Activated CD4-positive, alpha-beta T cell treated with anti-CD3 and anti-CD28 coated beads for 36 hours (primary cell): ENCODE data around the gene GPR107. TPM values are rescaled to one million over a fixed set of nuclear protein-coding genes. Genes with fewer than 3 reads are reported as not detected.

Experiments
- ATAC-seq: fragments of 200-7000 bp; cut with Tn5 transposase; one replicate; pipeline ENCODE4 v1.10.0; 2021; ENCODE audit warnings: mild to moderate bottlenecking, moderate library complexity
- CTCF ChIA-PET: fragments of 350-600 bp; sonication (Branson Sonifier 250); formaldehyde crosslinking; loops from one replicate; lab custom pipeline; 2021; ENCODE audit warnings: antibody characterized with exemption; lab: Charles Lee
- POLR2A ChIA-PET: fragments of 350-600 bp; sonication (Branson Sonifier 250); formaldehyde crosslinking; loops from one replicate; lab custom pipeline; 2021; ENCODE audit warnings: antibody characterized with exemption, inconsistent platforms; lab: Charles Lee
- DNase-seq: peaks from one replicate; pipeline ENCODE4 v3.0.0-alpha.2; 2020
- H3K27ac Mint-ChIP-seq: one replicate; pipeline ENCODE4 v1.8.0; 2021; ENCODE audit warnings: mixed read lengths
- H3K27me3 Mint-ChIP-seq: one replicate; pipeline ENCODE4 v1.8.0; 2021; ENCODE audit warnings: mixed read lengths
- H3K36me3 Mint-ChIP-seq: one replicate; pipeline ENCODE4 v1.8.0; 2021; ENCODE audit warnings: low read depth, mixed read lengths
- H3K4me1 Mint-ChIP-seq: one replicate; pipeline ENCODE4 v1.8.0; 2021; ENCODE audit warnings: mixed read lengths
- H3K4me3 Mint-ChIP-seq: one replicate; pipeline ENCODE4 v1.8.0; 2021; ENCODE audit warnings: mild to moderate bottlenecking, moderate library complexity, mixed read lengths
- H3K9me3 Mint-ChIP-seq: one replicate; pipeline ENCODE4 v1.8.0; 2021; ENCODE audit warnings: low read depth, mixed read lengths
- intact Hi-C, 2 experiments: fragments of 100-400 bp; cut with DNase I in 1 of 2; cut with micrococcal nuclease in 1 of 2; formaldehyde crosslinking; loops; one replicate each; pipeline versions ENCODE4 v1.14.2 to v1.15.1; 2022 to 2024; cut with DNase I, micrococcal nuclease
- total RNA-seq, 2 experiments: library from RNA; stranded (reverse); gene quantifications; one replicate each; pipeline ENCODE4 v1.2.3, GENCODE V29; 2021

GPR107 gene
- total RNA-seq, 2 experiments from 2014 or later, result 17.7 to 19.7 TPM

- Mint-ChIP-seq H3K4me1 (peaks cover 31% of the 10 kb centered on the region), H3K9me3 (no peaks in the 10 kb centered on the region), H3K27ac (peak overlapping the region; percentile 56), H3K27me3 (no peaks in the 10 kb centered on the region), H3K4me3 (no peak overlapping the region), H3K36me3 (peaks cover 18% of the 10 kb centered on the region)
- ChIA-PET CTCF (interaction anchor here (0.6 kb wide), 2 partner anchors 15 to 335 kb away, joined by 3 to 6 read pairs; no protein-coding TSS in a partner anchor), POLR2A (no interaction called here)
- DNase-seq (peak; percentile 20), ATAC-seq (peak; percentile 67)
- intact Hi-C loops, result no loop called here
These were observed 19.0 kb downstream of the GPR107 start for GRCh38 chr9:130072515-130073235.

- intact Hi-C loops, result no loop called here
- ATAC-seq, result no peak
- Mint-ChIP-seq H3K4me3 (no peak overlapping the region), H3K36me3 (peaks cover 22% of the 10 kb centered on the region), H3K4me1 (peaks cover 29% of the 10 kb centered on the region), H3K9me3 (no peaks in the 10 kb centered on the region), H3K27ac (no peak overlapping the region), H3K27me3 (no peaks in the 10 kb centered on the region)
- CTCF ChIA-PET, result no interaction called here
- POLR2A ChIA-PET, result interaction anchor here (0.5 kb wide), 1 partner anchor 52 kb away, joined by 3 read pairs; no protein-coding TSS in a partner anchor
- no peak for DNase-seq
These were observed 19.7 kb downstream of the GPR107 start for GRCh38 chr9:130073373-130073772.

- H3K9me3 Mint-ChIP-seq, result no peaks in the 10 kb centered on the region
- ChIA-PET POLR2A (no interaction called here), CTCF (interaction anchor here (0.6 kb wide), 1 partner anchor 13 kb away, joined by 3 read pairs; no protein-coding TSS in a partner anchor)
- H3K27ac Mint-ChIP-seq, result no peak overlapping the region
- no peak for DNase-seq
- peaks cover 40% of the 10 kb centered on the region for H3K36me3 Mint-ChIP-seq
- intact Hi-C loops, result no loop called here
- no peak for ATAC-seq
- no peak overlapping the region for H3K4me3 Mint-ChIP-seq
- peaks cover 6% of the 10 kb centered on the region for H3K4me1 Mint-ChIP-seq
- no peaks in the 10 kb centered on the region for H3K27me3 Mint-ChIP-seq
These were observed 24.8 kb downstream of the GPR107 start for GRCh38 chr9:130078547-130078946.

- Mint-ChIP-seq H3K36me3 (peaks cover 25% of the 10 kb centered on the region), H3K4me1 (no peaks in the 10 kb centered on the region), H3K9me3 (no peaks in the 10 kb centered on the region), H3K4me3 (no peak overlapping the region), H3K27ac (no peak overlapping the region), H3K27me3 (no peaks in the 10 kb centered on the region)
- intact Hi-C loops, result no loop called here
- ChIA-PET POLR2A (no interaction called here), CTCF (interaction anchor here (0.7 kb wide), 1 partner anchor 233 kb away, joined by 4 read pairs; no protein-coding TSS in a partner anchor)
- DNase-seq, result no peak
- no peak for ATAC-seq
These were observed 30.6 kb downstream of the GPR107 start for GRCh38 chr9:130084337-130084736.

- ATAC-seq, result no peak
- Mint-ChIP-seq H3K4me3 (no peak overlapping the region), H3K36me3 (peaks cover 32% of the 10 kb centered on the region), H3K9me3 (no peaks in the 10 kb centered on the region), H3K4me1 (no peaks in the 10 kb centered on the region), H3K27me3 (no peaks in the 10 kb centered on the region), H3K27ac (no peak overlapping the region)
- ChIA-PET POLR2A (interaction anchor here (0.6 kb wide), 1 partner anchor 34 kb away, joined by 3 read pairs; no protein-coding TSS in a partner anchor), CTCF (interaction anchor here (0.6 to 1.4 kb wide), 3 partner anchors 15 to 29 kb away, joined by 3 to 7 read pairs (median 6); no protein-coding TSS in a partner anchor)
- intact Hi-C loops, result no loop called here
- DNase-seq, result no peak
These were observed 34.3 kb downstream of the GPR107 start for GRCh38 chr9:130088051-130088450.

GRCh38 chr9:130089141-130089540, 35.4 kb downstream of the GPR107 start:
- intact Hi-C loops, result no loop called here
- POLR2A ChIA-PET, result no interaction called here
- peaks cover 34% of the 10 kb centered on the region for H3K36me3 Mint-ChIP-seq
- CTCF ChIA-PET, result interaction anchor here (0.9 kb wide), 1 partner anchor 1126 kb away, joined by 3 read pairs; no protein-coding TSS in a partner anchor
- no peak for ATAC-seq
- no peaks in the 10 kb centered on the region for H3K4me1 Mint-ChIP-seq
- DNase-seq, result no peak
- no peaks in the 10 kb centered on the region for H3K9me3 Mint-ChIP-seq
- no peak overlapping the region for H3K27ac Mint-ChIP-seq
- H3K4me3 Mint-ChIP-seq, result no peak overlapping the region
- no peaks in the 10 kb centered on the region for H3K27me3 Mint-ChIP-seq

- H3K9me3 Mint-ChIP-seq, result no peaks in the 10 kb centered on the region
- intact Hi-C loops, result no loop called here
- no peak overlapping the region for H3K27ac Mint-ChIP-seq
- POLR2A ChIA-PET, result no interaction called here
- no peak for DNase-seq
- peaks cover 5% of the 10 kb centered on the region for H3K4me1 Mint-ChIP-seq
- no peaks in the 10 kb centered on the region for H3K27me3 Mint-ChIP-seq
- CTCF ChIA-PET, result no interaction called here
- no peak for ATAC-seq
- H3K36me3 Mint-ChIP-seq, result peaks cover 41% of the 10 kb centered on the region
- H3K4me3 Mint-ChIP-seq, result no peak overlapping the region
These were observed 37.2 kb downstream of the GPR107 start for GRCh38 chr9:130090915-130091314.

- Mint-ChIP-seq H3K27ac (no peak overlapping the region), H3K4me1 (peaks cover 13% of the 10 kb centered on the region), H3K27me3 (no peaks in the 10 kb centered on the region), H3K36me3 (peaks cover 50% of the 10 kb centered on the region), H3K4me3 (no peak overlapping the region), H3K9me3 (no peaks in the 10 kb centered on the region)
- POLR2A ChIA-PET, result no interaction called here
- intact Hi-C loops, result no loop called here
- CTCF ChIA-PET, result interaction anchor here (0.6 to 0.9 kb wide), 2 partner anchors 10 to 249 kb away, joined by 3 read pairs; no protein-coding TSS in a partner anchor
- no peak for ATAC-seq
- DNase-seq, result no peak
These were observed 39.2 kb downstream of the GPR107 start for GRCh38 chr9:130092910-130093309.

- H3K4me1 Mint-ChIP-seq, result peaks cover 21% of the 10 kb centered on the region
- ATAC-seq, result peak; percentile 71
- CTCF ChIA-PET, result interaction anchor here (0.6 to 1.0 kb wide), 2 partner anchors 12 to 13 kb away, joined by 3 read pairs; no protein-coding TSS in a partner anchor
These were observed 42.2 kb downstream of the GPR107 start for GRCh38 chr9:130095872-130096271.

GRCh38 chr9:130100681-130101080, 47.0 kb downstream of the GPR107 start:
- intact Hi-C loops, result loop anchor here in 1 of 2 experiments (5.0 kb wide), 1 partner anchor 363 kb away; no protein-coding TSS in a partner anchor
- ATAC-seq, result no peak
- no peaks in the 10 kb centered on the region for H3K27me3 Mint-ChIP-seq
- POLR2A ChIA-PET, result interaction anchor here (0.5 kb wide), 1 partner anchor 114 kb away, joined by 3 read pairs; no protein-coding TSS in a partner anchor
- no peak overlapping the region for H3K27ac Mint-ChIP-seq
- DNase-seq, result no peak
- H3K4me1 Mint-ChIP-seq, result peaks cover 19% of the 10 kb centered on the region
- CTCF ChIA-PET, result interaction anchor here (0.5 to 1.1 kb wide), 3 partner anchors 10 to 250 kb away, joined by 3 to 4 read pairs (median 4); no protein-coding TSS in a partner anchor
- H3K9me3 Mint-ChIP-seq, result no peaks in the 10 kb centered on the region
- H3K4me3 Mint-ChIP-seq, result no peak overlapping the region
- peaks cover 45% of the 10 kb centered on the region for H3K36me3 Mint-ChIP-seq

More at GRCh38 chr9:130095872-130096271, 42.2 kb downstream of the GPR107 start:
- intact Hi-C loops, result loop anchor here in 1 of 2 experiments (5.0 kb wide), 1 partner anchor 149 kb away; no protein-coding TSS in a partner anchor
- no peaks in the 10 kb centered on the region for H3K27me3 Mint-ChIP-seq
- H3K9me3 Mint-ChIP-seq, result no peaks in the 10 kb centered on the region
- peak; percentile 33 for DNase-seq
- POLR2A ChIA-PET, result no interaction called here
- H3K27ac Mint-ChIP-seq, result peak overlapping the region; percentile 70
- H3K4me3 Mint-ChIP-seq, result no peak overlapping the region
- peaks cover 53% of the 10 kb centered on the region for H3K36me3 Mint-ChIP-seq

- intact Hi-C loops, result loop anchor here in 1 of 2 experiments (5.0 kb wide), 1 partner anchor 365 kb away; no protein-coding TSS in a partner anchor
- ATAC-seq, result no peak
- Mint-ChIP-seq H3K4me3 (no peak overlapping the region), H3K4me1 (peaks cover 13% of the 10 kb centered on the region), H3K36me3 (peaks cover 44% of the 10 kb centered on the region), H3K27ac (no peak overlapping the region), H3K9me3 (no peaks in the 10 kb centered on the region), H3K27me3 (no peaks in the 10 kb centered on the region)
- CTCF ChIA-PET, result interaction anchor here (1.3 kb wide), 1 partner anchor 129 kb away, joined by 4 read pairs; no protein-coding TSS in a partner anchor
- POLR2A ChIA-PET, result no interaction called here
- no peak for DNase-seq
These were observed 48.2 kb downstream of the GPR107 start for GRCh38 chr9:130101915-130102314.
